ENCODE data around the gene NTSR2.
A peak's percentile ranks its signal among the peaks of the same experiment; 100 is the strongest.

The NTSR2 gene

GRCh38 chr2:11703700-11704099 lies 33.7 kb upstream of the NTSR2 start:
- no peaks in the 10 kb centered on the region for H3K36me3 ChIP-seq
- TF ChIP-seq CTCF (IDR thresholded peaks at IDR 0.05; ENCODE audit: low read depth, low read length), result no peak
- H3K4me3 ChIP-seq (ENCODE audit: low read depth, low read length), result no peak overlapping the region
- H3K27me3 ChIP-seq (ENCODE audit: insufficient read depth, low read depth, severe bottlenecking), result no peaks in the 10 kb centered on the region
- no peak overlapping the region for H3K27ac ChIP-seq
- DNase-seq, result no peak
- no peaks in the 10 kb centered on the region for H3K9me3 ChIP-seq (ENCODE audit: severe bottlenecking)

GRCh38 chr2:11702946-11703345 lies 33.0 kb upstream of the NTSR2 start:
- no peaks in the 10 kb centered on the region for H3K27me3 ChIP-seq (ENCODE audit: insufficient read depth, low read depth, severe bottlenecking)
- no peak for TF ChIP-seq CTCF (IDR thresholded peaks at IDR 0.05; ENCODE audit: low read depth, low read length)
- DNase-seq, result no peak
- no peak overlapping the region for H3K27ac ChIP-seq
- no peaks in the 10 kb centered on the region for H3K36me3 ChIP-seq
- no peak overlapping the region for H3K4me3 ChIP-seq (ENCODE audit: low read depth, low read length)
- no peaks in the 10 kb centered on the region for H3K9me3 ChIP-seq (ENCODE audit: severe bottlenecking)

GRCh38 chr2:11701751-11702301 lies 31.8 kb upstream of the NTSR2 start:
- H3K36me3 ChIP-seq, result no peaks in the 10 kb centered on the region
- peak; percentile 82 for DNase-seq
- peak overlapping the region; percentile 72 for H3K27ac ChIP-seq
- H3K27me3 ChIP-seq (ENCODE audit: insufficient read depth, low read depth, severe bottlenecking), result no peaks in the 10 kb centered on the region
- no peak overlapping the region for H3K4me3 ChIP-seq (ENCODE audit: low read depth, low read length)
- H3K9me3 ChIP-seq (ENCODE audit: severe bottlenecking), result no peaks in the 10 kb centered on the region
- no peak for TF ChIP-seq CTCF (IDR thresholded peaks at IDR 0.05; ENCODE audit: low read depth, low read length)

- DNase-seq, result peak; percentile 63
- H3K27me3 ChIP-seq (ENCODE audit: insufficient read depth, low read depth, severe bottlenecking), result no peaks in the 10 kb centered on the region
- H3K36me3 ChIP-seq, result no peaks in the 10 kb centered on the region
- H3K27ac ChIP-seq, result peak overlapping the region; percentile 72
- no peak for TF ChIP-seq CTCF (IDR thresholded peaks at IDR 0.05; ENCODE audit: low read depth, low read length)
- H3K9me3 ChIP-seq (ENCODE audit: severe bottlenecking), result no peaks in the 10 kb centered on the region
- no peak overlapping the region for H3K4me3 ChIP-seq (ENCODE audit: low read depth, low read length)
Observed at GRCh38 chr2:11701206-11701605, 31.2 kb upstream of the NTSR2 start.

GRCh38 chr2:11699686-11700670 lies 30.0 kb upstream of the NTSR2 start:
- DNase-seq, result no peak
- Histone ChIP-seq H3K27me3 (ENCODE audit: insufficient read depth, low read depth, severe bottlenecking) (no peaks in the 10 kb centered on the region), H3K4me3 (ENCODE audit: low read depth, low read length) (no peak overlapping the region), H3K9me3 (ENCODE audit: severe bottlenecking) (no peaks in the 10 kb centered on the region), H3K36me3 (no peaks in the 10 kb centered on the region), H3K27ac (peak overlapping the region; percentile 72)
- no peak for TF ChIP-seq CTCF (IDR thresholded peaks at IDR 0.05; ENCODE audit: low read depth, low read length)
